GM21515 (cell line): Measurements from ENCODE around the gene SIX1.

Source experiments
- ATAC-seq: cut with Tn5 transposase; IDR thresholded peaks from one replicate; pipeline ENCODE4 v1.9.1; 2021; ENCODE audit not compliant: unreplicated experiment

Gene SIX1

GRCh38 chr14:60655898-60656685, 6.8 kb upstream of the SIX1 start:
- no peak for ATAC-seq

DNA sequence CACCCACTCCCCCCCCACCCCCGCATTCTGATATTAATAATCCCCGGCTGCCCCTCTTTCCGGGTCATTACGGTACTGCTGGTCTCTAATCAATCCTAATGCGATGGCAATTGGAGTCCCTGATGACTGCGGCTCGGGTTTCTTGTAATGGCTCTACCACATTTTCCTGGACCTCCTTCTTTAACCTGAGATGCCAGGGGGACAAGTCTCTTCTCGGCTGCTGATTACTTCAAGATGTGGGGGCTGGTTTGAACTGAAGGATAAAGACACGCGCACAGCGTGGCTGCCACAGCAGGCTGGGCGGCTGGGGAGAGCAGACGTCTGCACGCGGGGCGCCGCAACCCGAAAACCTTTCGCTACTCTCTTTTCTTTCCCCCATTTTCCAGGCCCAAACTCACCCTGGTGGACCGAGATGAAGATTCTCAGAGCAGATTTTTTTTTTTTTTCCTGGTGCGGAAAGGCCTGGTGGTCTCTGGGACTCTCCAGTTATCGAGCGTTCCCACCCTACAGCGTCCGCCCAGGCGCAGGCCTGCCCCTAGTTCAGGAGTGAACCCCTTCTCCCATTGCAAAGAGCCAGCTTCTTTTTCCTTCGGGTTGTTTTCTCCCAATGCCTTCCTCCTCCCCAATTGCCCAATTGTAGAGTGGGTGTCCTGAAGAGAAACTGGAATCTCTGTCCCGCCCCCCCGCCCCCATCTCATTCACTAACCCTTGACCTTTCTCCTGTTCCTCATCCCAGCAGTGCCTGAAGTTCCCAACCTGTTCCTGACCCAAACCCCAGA, 6.0 kb upstream of the SIX1 start:
- no peak for ATAC-seq

- no peak for ATAC-seq
These were observed 5.1 kb upstream of the SIX1 start for GRCh38 chr14:60654334-60654821.

DNA sequence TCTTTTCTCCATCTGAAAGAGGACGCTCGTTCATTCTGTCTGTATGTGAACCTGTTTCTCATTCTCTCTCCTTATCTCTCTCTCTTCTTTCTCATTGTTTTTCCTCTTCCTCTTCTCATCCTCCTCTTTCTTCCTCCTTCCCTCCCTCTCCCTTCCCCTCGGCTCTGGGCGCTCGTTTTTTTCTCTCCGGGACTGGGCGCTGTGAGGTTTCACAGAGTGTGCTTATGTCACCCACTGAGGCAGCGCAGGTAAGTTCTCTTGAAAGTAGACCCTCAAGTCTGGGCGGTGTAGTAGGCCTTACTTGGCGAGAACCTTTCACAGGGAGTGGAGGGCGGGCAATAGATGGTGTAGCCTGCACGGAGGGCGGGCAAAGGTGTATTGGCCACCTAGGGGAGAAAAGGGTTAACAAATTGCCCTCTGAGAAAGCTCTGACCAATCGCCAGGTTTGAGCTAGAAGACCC, 4.5 kb upstream of the SIX1 start:
- no peak for ATAC-seq

DNA sequence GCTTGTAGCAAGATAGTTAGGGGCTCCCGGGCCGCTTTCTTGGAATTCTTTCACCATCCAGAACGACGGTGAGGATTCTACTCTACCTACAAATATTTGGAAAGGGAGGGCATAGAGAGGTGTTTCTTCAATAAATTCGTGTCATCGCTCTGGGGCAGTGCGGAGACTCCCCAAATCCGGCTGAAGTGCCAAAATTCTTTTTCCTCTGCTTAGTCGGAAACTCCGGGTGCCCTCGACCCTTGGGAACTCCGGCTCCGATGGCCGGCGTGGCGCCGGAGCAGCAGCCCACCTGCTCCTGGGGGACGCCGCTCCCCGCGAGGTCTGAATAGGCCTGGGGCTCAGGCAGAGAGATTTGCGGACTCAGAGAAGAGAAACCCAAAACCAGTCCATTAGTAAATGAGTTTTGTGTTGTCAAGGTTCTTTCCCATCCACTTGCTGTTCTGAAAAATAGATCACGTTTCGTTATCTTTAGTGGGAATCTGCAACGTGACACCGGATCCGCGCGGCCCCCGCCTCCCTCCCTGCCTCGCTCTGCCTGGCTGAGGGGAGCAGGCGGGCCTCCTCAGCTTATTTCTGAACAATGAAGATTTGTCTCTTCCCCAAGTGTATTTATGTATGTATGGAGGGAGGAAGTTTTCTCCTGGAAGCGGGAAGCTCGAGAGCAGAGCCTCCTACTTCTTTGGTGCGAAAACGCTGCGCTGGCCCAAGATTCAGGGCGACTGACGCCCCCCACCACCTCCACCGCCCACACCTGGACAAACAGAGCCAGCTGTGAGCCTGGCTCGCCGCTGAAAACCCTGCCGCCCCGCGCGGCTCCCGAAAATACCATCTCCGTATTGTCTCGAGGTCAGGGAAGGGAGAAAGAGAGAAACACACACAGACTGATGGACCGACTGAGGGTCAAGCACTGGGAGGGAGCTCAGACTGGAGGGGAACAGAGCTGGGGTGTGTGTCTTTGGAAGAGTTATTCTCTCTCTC, 3.7 kb upstream of the SIX1 start:
- no peak for ATAC-seq

- ATAC-seq: no peak
These were observed 2.8 kb upstream of the SIX1 start for GRCh38 chr14:60651796-60652673.

DNA sequence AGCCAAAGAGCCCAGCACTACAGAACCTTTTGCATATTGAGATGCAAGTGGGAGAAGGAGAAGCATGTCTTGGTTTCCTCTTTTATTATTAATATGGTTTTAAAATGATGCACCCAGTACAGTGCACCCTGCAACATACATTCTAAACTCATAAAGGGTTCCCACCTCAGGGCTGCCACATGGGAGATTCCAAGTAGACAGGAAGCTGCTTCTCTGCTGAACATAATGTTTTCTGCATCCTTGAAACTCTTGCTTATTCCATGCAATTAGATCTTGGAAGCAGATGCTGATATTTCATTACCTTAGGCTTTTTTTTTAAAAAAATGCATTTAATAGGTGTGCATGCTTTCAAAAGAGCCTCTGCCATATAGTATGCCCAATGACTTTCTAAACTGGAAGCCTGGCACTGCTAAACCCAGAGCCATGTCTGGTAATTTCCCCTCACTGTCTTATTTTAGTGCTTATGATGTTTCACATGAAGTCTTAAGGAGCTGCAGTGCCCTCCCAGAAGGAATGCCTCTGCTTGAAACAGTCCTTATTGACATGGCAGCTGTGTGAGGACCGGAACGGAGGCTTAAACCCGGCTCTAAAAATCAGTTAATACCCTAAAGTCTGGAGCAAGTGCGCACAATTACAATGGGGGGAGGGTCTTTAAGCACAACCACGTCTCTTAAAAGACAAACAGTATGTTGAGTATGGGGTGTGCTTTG, 2.0 kb upstream of the SIX1 start:
- ATAC-seq: no peak

DNA sequence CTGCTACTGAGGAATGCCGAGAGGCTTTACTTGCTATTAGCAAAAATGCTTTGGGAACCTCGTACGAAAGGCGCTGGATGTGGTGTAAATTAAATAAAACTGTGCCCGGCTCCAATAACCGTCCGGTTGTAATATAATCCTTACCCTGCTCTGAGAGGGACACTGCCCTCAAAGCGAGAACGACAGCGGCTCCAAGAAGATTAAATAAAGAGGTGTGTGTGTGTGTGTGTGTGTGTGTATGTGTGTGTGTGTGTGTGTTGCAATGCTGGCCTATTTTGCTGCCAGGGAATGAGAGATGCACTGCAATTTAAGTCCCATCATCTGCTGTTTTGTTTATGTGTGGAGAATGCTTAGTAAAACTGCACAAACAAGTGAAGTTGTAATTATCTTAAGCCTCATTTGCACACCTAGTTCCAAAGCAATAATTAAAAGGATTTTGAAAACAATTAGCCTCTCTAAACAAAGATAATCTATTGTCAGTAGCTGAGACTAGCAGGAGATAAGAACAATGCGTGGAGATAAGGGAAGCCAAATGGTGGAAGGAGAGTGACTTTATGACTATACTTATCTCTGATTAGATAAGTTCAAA, 1.2 kb upstream of the SIX1 start:
- ATAC-seq: no peak

DNA sequence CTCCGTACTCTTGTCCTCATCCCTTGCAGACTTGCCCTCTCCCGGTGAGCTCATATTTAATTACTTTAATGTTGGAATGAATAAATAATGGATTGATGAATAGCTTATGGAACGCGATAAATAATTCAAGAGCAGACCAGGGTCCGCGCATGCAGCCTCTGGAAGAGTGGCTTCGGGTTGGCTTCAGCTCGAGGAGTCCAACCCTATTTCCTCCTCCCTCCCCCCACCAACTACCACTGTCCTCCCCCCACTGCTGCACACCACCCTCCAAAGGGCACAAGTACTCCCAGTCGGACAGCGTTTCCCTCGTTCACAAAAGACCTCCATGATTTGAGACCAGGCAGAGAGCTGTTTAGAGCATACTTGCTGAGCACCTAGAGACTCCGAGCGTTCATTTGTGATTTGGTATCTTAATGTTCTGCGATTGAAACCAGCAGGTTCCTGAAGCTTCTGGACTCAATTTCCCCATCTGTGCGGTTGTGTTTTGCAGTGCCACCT, 647 bp upstream of the SIX1 start:
- no peak for ATAC-seq

GRCh38 chr14:60648249-60648933, 886 bp downstream of the SIX1 start:
- ATAC-seq: no peak

DNA sequence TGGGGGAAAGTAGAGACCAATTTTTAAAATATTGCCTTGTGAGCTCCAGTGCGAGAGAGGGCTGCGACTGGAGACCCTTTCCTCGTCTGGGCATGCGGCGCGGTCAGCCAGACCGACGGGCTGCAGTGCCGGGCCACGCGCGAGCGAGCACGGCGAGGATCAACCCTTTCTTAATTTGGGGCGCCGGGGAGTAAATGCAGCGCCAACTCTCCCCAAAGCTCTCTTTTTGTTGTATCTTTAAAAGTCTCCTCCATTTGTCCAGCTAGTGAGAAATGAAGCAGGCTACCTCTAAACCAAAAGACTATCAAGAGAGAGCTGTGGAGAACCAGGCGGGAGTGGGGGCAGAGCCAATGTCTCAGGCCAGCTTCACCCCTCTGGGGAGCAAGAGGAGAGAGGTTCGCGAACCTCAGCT, 1.4 kb downstream of the SIX1 start:
- ATAC-seq: no peak

DNA sequence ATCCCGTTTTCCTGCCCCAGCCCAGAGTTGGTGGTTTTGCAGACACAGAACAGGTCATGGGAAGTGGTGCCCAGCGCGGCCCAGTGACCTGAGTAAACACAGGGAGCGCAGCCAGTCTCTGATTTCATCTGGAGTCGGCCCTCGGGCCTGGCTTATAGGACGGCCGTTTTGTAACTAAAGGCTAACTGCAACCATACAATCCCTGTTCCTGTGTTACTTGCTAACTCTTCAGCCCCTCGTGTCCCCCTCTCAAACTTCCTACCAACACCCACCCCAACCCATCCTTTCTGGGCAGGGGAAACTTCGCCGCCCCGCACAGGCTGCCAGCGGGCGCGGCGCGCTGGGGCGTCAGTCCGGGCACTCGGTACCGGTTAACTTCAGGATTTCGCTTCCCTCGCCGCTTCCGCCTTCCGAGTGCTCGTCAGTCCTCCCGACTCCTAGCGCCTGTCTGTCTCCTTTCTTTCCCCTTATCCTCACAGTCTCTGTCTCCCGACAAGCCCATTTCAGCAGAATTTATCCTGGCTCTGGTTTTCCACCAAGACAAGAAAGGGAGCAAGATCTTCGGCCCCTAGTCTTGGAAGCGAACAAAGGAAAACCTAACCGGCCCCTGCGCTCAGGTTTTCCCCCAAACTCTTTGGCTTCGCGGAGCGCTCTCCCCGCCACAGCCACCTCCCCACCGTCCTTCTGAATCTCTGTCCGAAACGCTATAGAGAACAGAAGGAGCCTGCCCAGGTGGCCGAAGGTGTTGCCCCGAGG, 2.0 kb downstream of the SIX1 start:
- ATAC-seq: no peak

DNA sequence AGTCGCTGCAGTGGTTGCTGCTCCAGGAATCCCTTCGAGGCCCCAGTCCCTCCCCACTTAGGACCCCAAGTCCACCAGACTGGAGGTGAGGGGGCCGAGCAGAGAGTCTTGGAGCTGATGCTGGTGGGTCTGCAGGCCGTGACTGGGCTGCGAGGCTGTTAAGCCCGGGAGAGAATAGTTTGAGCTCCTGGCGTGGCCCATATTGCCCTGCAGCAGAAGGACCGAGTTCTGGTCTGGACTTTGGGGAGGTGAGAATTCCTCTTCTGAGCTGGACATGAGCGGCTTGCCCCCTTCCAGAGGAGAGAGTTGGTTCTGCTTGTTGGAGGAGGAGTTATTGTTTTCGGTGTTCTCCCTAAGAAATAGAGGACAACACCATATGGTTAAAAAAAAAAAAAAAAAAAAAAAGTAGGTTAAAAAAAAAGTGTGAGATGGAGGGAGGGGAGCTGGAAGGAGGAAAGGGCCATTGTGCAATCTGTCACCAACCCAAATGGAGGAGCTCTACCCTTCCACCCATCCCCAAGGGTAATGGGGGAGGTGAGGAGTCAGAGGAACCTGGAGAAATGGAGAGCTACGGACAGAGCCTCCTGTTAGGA, 3.0 kb downstream of the SIX1 start:
- ATAC-seq: no peak

GRCh38 chr14:60645126-60645741, 4.0 kb downstream of the SIX1 start:
- ATAC-seq: no peak

DNA sequence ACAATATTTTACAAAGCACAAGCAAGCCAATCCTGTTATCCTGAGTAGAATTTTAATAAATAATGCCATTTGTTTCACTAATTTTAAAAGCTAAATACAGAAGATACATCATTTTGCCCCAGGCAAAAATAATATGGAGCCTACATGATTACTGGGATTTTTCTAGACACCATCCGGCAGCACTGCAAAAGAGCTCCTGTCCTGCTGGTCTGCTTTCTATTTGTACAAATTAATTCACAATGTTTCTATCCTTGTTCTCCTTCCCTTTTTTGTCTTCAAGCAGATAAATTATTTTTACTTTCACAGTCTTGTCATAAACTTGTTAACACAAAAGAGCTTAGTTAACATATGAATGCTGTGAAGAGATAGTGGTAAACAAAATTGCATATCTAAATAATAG, 4.6 kb downstream of the SIX1 start:
- ATAC-seq: no peak

DNA sequence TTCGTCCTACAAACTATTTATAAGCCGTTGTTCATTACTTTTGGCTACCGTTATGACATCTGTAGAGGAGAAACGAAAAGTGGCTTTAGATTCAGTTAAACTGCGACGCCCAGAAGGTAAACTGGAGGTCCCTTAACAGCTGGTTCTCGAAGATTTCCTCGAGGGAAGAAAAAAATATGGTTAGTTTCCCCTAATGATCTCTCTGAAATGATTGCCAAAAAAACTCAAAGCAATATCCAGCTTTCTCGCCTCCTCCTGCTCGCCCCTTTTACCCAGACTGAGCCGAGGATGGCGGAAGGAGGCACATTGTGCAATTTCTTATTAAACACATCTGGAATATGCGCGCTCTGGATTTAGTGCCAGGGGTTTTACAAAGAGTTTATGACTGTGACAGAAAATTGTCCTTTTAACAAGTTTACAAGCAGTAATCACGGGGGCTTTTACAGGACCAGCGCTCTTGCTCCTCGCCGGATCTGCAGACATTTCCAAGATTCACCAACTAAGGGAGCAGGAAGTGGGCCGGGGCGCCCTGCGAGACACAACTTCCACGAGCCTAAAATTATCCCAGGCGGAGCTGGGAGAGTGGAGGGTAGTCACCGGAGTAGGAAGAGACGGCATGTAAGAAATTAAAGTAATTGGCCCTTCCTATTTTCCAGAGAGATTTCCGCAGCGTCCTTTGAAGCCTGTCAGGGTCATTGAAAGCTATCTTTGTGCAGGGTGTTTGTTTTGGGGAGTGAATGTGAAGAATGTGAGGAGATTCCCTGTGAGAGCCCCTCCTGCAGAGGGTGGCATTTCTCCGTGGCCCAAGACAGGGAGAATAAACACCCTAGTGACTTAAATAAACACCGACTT, 5.6 kb downstream of the SIX1 start:
- no peak for ATAC-seq
